HuH-7 (cell line): ENCODE results near the gene TSPAN2.

Source experiments
- DNase-seq: peaks from one replicate; pipeline ENCODE4 v3.0.0; 2011; ENCODE audit warnings: low spot score

Gene TSPAN2

GRCh38 chr1:115074839-115075534 is 14.3 kb downstream of the TSPAN2 start:
- no peak for DNase-seq

DNA sequence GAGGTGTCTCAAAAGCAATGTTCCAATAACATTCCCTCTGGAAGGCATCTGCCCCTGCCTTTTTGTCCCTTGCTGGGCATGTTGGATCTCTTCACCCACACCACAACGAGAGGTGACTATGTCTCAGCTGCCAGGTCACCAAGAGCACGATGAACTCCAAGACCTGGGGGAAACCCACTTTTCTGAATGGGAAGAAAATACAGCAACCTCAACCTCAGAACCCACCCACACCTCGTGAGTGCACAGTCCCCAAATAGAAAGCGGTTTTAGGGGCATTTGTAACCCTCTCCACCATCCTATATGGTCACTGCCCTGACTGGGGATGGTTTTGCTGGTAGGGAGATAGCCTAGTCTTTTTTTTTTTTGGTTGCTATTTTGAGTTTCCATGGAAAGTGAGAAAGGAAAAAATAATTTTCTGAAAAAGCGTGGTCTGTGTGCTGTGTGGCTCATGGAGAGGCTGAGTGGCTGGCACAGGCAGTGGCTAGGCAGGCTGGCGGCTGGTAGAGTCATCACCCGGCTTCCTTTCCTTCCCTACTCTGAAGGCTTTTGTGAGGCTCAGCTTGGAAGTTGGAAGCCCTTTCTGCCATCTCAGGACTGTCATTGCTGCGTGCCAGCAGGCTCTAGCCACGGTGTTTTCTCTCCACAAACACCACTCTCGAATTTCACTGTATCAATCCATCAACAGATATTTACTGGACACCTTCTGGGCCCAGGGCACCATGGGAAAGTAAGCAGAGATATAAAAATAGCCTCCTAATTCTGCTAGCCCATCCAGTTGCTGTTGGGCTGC is 15.8 kb downstream of the TSPAN2 start:
- no peak for DNase-seq

GRCh38 chr1:115071012-115071664 is 18.2 kb downstream of the TSPAN2 start:
- no peak for DNase-seq

GRCh38 chr1:115069659-115070308 is 19.5 kb downstream of the TSPAN2 start:
- DNase-seq: no peak

DNA sequence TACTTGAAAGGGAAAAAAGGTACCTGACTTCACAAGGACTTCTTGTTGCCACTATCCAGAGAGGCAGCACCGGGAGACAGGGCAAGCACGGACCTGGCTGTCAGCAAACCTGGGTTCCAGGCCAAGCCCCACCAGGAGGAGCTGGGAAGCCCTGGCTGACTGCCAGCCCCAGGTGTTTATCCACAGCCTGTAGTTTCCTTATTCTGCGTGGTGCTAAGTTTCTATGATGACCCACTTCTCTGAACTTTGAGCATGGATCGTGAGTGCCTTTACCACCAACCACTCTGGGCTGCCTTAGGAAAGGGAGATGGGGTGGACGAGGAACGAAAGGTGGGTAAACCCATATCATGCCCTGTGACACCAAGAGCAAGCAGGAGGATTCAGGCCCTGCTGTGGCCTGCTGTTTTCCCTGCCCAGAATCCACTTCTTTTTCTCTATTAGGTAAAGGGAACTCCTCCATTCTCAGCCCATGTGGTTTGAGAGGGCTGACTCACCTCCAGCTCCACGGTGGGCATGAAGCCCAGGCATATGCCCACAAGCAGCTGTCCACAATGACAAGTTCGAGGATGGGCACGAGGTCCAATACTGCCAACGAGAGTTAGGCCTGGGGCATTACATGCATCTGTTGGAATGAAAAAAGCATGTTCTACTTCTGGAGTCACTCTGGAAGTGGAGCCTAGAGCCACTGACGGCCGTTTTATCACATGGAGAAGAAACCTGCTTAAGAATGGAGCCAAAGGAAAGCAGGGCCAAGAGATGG is 20.3 kb downstream of the TSPAN2 start:
- no peak for DNase-seq

GRCh38 chr1:115067161-115067859 is 22.0 kb downstream of the TSPAN2 start:
- no peak for DNase-seq

- no peak for DNase-seq
Measured at GRCh38 chr1:115065021-115065420, 24.3 kb downstream of the TSPAN2 start.

- DNase-seq: no peak
Measured at GRCh38 chr1:115064461-115064860, 24.8 kb downstream of the TSPAN2 start.

GRCh38 chr1:115063228-115063901 is 25.9 kb downstream of the TSPAN2 start:
- DNase-seq: no peak

- DNase-seq: no peak
Measured at GRCh38 chr1:115062542-115063004, 26.7 kb downstream of the TSPAN2 start.

DNA sequence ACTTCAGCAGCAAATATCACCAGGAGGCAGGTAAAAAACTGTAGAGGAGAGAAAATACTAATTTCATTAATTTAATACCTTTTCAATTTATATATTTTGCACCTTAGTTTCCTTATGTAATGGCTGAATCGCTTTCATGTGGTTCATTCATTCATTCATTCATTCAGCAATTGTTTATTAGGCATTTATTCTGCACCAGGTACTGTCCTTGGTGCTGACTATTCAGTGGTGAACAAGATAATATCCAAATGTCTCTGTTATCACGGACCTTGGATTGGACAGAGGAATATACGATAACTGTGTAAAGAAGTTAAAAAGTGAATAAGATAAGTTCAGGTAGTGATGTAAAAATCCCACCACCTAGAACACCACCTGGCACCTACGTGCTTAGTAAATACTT is 28.8 kb downstream of the TSPAN2 start:
- no peak for DNase-seq

DNA sequence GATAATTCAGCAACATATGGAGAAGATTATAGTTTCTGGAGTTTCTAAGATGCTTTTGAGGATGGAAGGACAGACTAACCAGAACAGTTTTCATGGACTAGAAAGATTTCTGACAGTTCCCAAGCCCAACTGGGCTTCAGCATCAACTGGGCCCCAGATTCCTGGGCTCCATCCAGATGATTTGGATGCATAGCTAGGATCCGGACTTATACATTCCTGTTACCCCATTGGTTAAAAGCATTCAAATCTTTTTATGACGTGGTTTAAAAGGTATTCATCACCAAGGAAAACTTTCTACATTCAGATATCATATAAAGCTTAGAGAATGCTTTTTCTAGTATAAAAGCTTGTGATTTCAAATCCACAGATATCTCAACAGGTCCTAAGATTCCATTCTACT is 30.0 kb downstream of the TSPAN2 start:
- DNase-seq: no peak

- no peak for DNase-seq
Measured at GRCh38 chr1:115057661-115058254, 31.5 kb downstream of the TSPAN2 start.

DNA sequence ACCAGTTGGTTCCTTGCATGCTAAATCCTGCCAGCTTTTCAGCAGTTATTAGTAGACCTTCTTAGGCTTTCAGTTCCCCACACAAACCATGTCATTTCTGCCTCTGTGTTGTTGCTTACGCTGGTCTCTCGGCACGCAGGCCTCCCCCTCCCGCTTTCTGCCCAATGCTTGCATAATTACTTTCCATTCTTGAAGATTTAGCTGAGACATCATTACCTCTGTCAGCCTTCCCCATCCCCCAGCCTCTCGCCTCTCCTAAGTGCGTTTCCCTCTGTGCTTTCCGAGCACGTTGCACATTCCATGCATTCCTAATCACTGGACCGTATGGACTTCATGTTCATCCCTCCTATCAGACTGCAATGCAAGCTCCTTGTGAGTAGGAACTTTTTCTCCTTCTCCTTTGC is 32.9 kb downstream of the TSPAN2 start:
- no peak for DNase-seq

DNA sequence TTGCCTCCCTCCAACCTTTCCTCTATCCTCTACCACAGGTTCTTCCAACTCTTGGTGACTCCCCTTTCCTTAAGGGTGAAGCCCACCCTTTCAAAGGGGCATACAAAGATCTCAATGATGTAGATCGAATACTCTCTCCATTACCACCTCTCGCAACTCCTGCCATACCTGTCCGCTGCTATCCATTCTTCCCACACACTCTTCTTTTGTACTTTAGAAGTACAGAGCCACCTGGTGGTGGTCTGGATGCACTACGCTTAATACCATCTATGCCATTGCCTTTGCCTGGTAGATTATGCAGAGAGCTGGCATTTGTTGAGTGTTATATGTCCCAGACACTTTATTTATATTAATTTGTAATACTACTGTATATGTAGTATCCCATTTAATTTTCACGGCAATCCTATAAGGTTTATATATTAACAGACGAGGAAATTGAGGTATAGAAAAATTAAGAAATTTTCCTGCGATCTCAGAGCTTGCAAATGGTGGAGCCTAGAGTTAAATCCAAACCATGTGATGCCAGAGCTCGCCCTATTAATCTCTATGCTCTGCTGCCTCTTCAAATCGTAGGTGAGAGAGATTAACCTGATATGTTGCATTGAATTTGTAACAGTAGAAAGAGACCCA is 36.7 kb downstream of the TSPAN2 start:
- peak; percentile 51 for DNase-seq

DNA sequence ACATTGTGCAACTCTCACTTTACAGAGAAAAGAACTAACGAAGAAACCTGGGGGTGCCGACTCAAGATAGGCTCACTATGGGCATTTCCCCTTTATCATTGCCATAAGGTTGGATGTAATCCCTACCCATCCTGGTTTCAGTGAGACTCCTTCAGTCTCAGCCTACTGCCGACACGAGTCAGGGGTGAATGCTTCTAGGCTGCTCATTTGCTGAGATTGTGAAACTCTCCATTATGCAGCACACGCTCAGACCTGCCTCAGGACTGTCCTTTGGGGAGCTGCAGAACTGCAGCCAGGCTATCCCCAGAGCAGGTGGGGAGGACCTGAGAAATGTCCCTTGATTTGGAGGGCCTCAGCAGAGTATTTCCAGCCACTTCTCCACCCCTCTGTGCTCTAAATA is 37.5 kb downstream of the TSPAN2 start:
- DNase-seq: no peak

DNA sequence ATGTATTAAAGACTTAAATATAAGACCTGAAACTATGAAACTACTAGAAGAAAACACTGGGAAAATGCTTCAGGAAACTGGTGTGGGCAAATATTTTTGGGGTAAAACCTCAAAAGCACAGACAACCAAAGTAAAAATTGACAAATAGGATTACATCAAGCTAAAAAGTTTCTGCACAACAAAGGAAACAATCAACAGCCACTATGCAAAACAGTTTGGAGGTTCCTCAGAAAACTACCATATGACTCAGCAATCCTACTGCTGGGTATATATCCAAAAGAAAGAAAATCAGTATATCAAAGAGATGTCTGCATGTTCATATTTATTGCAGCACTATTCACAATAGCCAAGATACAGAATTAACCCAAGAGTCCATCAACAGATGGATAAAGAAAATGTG is 42.6 kb downstream of the TSPAN2 start:
- no peak for DNase-seq

- peak; percentile 17 for DNase-seq
Measured at GRCh38 chr1:115041654-115042053, 47.6 kb downstream of the TSPAN2 start.

DNA sequence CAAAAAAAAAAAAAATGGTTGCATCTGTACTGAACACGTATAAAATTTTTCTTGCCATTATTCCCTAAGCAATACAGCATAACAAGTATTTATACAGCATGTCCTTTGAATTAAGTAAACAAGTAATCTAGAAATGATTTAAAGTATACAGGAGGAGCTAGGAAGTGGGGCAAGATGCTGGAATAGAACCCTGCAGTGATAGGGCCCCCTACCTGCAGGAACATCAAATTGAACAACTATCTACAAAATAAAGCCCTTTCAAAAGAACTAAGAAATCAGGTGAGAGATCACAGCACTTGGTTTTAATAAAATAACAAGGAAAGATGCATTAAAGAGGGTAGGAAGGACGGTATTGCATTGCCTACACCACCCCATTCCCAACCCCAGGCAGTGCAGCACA is 48.8 kb downstream of the TSPAN2 start:
- DNase-seq: no peak
